ENCODE results near the gene DPY19L1.
A peak's percentile ranks its signal among the peaks of the same experiment; 100 is the strongest.
"Not testable (repeated sequence)": the region's sequence is repeated elsewhere in the genome, so short reads cannot be mapped to it uniquely, and the experiment has no call there.

DPY19L1 gene

DNA sequence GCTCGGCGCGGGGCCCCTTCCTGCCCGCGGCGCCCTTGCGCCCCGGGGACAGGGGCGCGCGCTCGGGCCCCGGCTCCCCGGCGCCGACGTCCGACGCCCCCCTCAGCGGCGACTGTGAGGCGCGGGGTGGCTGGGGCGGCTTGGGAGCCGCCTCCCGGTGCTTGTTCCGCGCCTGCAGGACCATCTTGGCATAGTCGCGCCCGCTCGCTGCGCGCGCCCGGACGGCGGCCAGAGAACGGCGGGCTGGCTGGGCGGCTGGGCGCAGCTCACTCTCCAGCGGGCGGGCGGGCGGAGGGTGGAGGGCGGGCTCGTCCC lies at the start of gene DPY19L1:
Gene DPY19L1 (minus strand): TSS at position 275 of the 315 bp plus-strand sequence. CDS start 91 bp downstream, at position 184.
- no peak for DNase-seq (ENCODE audit: low read depth)

- not testable (repeated sequence) for DNase-seq (ENCODE audit: low read depth)
These were observed 42.2 kb upstream of the DPY19L1 start for GRCh38 chr7:35079517-35079916.

DNA sequence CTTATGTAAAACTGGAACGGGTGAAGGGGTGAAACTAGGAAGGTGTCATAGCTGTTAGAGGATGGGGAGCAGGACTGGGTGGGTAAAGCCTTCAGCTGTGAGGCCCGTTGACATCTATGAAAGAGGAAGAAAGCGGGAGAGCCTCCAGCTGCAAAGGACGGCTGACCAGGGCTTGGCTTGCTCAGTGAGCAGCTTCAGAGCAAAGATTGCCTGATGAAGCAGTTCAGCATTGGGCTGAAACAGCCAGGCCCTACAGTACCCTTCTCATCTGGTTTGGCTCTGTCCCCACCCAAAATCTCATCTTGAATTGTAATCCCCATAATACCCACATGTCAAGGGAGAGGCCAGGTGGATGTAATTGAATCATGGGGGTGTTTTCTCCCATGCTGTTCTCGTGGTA lies 36.7 kb upstream of the DPY19L1 start:
- DNase-seq (ENCODE audit: low read depth), result not testable (repeated sequence)

GRCh38 chr7:35072950-35073827 lies 35.9 kb upstream of the DPY19L1 start:
- DNase-seq (ENCODE audit: low read depth), result peak; percentile 76

DNA sequence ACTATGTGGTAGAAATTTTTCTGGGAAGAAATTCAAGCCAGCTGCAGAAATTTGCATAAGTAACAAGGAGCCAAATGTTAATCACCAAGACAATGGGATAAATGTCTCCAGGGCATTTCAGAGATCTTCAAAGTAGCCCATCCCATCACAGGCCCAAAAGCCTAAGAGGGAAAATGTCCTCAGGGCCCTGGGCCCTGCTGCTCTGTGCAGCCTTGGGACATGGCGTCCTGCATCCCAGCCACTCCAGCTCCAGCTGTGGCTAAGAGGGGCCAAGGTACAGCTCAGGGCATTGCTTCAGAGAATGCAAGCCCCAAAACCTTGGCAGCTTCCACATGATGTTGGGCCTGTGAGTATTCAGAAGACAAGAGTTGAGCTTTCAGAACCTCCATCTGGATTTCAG lies 31.8 kb upstream of the DPY19L1 start:
- not testable (repeated sequence) for DNase-seq (ENCODE audit: low read depth)

DNA sequence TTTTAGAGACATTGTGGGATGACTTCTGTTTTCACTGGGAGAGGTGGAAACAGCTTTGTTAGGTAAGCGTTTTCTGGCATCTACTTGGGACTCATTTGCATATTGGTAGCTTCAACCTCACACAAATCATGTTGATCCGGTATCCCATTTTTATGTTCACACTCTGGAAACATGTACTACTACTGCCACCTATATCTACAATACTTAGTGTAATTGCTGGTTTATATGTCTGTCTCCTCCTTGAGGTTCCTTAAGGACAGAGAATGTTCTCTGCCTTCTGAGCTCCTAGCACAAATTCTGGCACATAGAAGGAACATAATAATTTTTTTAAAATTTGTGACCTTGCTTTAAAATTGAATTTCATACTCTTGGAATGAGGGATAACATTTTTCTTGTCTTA lies 28.1 kb upstream of the DPY19L1 start:
- DNase-seq (ENCODE audit: low read depth), result peak; percentile 4

DNA sequence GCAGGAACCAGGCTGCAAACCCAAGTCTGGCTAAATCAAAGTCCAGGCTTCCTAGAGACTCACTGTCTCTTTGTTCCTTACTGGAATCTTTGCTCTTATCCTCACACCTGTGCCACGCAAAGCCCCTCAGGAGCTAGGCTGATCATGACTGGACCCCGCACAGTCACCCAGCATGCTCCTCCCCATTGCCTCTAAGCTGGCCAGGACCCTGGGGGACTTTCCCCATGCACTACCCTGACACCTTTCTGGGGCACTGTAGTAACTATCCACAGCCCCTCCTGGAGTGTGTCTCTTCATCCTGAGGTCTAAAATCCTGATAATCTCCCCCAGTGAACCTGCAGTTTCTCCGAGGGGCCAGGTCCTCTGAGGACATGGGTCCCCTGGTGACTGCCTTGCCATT lies 21.3 kb upstream of the DPY19L1 start:
- DNase-seq (ENCODE audit: low read depth), result not testable (repeated sequence)

DNA sequence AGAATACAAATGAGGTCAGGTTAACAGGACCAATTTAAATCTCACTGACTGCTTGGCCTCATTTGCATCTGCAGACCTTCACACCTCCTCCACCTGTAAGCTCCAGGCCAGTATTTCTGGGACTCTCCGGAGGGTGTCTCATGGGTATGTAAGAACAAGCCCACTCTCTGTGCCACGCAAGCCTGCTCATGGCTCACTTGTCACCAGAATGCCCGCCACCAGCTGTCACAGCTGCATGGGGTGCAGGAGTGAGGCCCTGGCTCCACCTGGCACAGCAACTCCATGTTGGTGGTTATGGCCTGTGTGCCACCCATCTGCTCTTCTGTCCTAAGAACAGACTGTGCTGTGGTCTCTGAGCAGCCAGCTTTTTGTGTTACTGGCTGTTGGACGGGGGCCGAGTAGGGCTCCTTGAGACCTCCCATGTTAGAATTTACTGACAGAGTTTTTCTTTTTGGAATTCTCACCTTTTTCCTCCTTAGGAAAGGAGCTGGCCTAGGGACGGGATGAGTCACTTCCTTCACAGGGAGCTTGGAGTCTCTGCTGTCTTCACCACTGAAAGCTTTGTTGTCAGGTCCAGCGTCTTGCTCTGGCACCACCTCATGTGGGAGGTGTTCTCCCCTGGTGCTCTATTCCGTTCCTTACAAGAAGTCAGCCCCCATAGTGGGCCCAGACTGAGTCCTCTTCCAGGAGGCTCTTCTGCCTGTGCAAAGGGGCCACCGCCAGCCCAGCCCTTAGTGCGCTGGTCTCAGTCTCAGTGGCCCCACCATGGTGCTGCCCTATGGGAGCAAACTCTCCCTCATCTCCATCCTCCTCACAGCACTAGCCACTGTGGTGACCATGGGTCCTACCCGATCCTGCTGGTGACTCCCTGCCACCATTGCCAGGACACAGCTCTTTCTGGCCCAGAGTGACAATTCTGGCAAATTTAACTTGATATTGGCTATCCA lies 20.5 kb upstream of the DPY19L1 start:
- DNase-seq (ENCODE audit: low read depth), result peak; percentile 53

GRCh38 chr7:35055733-35056132 lies 18.4 kb upstream of the DPY19L1 start:
- DNase-seq (ENCODE audit: low read depth), result peak; percentile 23

GRCh38 chr7:35053488-35054175 lies 16.3 kb upstream of the DPY19L1 start:
- DNase-seq (ENCODE audit: low read depth), result peak; percentile 74

DNA sequence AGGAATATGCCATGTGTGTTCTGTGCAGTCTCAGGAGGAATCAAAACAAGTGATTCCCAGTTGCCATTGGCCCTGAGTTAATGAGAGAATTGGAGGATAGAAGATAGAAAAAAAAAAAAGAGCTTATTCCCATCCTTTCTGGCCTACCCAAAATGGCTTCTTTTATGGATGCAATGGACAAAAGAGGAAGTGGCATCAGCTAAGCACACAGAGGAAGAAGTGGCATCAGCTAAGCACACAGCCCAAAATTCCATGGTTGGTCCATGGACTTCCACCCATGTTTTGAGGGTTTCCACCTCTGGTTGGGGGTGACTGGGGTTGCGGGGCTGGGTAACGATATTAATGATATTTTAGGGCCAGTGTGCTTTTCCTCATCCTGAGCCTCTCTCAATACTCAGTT lies 11.1 kb upstream of the DPY19L1 start:
- not testable (repeated sequence) for DNase-seq (ENCODE audit: low read depth)

GRCh38 chr7:35047912-35048305 lies 10.6 kb upstream of the DPY19L1 start:
- not testable (repeated sequence) for DNase-seq (ENCODE audit: low read depth)

DNA sequence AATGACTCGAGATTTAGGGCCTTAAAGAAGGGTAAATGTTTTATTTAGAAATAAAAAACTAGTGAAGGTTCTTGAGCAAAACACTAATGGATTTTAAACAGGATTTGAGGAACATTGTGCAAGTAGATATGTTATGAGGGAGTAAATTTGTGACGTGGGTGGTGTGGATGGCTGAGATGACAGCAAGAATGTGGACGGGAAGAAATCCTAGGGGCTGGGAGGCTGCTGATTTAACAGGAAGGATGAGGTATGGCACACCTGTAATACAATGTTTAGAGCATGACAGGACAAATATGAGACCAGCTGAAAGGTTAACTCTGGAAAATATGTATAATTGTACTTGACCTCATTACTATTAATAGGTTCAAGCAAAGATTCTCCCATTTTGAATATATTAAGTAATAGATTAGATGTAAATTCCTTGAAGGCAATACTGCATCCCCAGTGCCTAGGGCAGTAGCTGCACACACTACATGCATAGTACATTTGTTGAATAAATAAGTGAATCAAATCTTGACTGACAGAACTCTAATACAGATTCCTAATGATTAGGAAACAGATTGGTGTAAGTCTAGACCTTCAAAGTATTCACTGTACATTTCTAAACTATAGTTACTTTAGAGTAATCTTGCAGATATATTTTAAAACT lies 10.1 kb upstream of the DPY19L1 start:
- not testable (repeated sequence) for DNase-seq (ENCODE audit: low read depth)

- not testable (repeated sequence) for DNase-seq (ENCODE audit: low read depth)
These were observed 6.0 kb upstream of the DPY19L1 start for GRCh38 chr7:35043301-35043700.

- DNase-seq (ENCODE audit: low read depth), result no peak
These were observed 3.6 kb upstream of the DPY19L1 start for GRCh38 chr7:35040906-35041305.

- DNase-seq (ENCODE audit: low read depth), result no peak
These were observed 2.1 kb upstream of the DPY19L1 start for GRCh38 chr7:35039343-35039742.

- DNase-seq (ENCODE audit: low read depth), result no peak
These were observed 1.1 kb upstream of the DPY19L1 start for GRCh38 chr7:35038354-35038753.

DNA sequence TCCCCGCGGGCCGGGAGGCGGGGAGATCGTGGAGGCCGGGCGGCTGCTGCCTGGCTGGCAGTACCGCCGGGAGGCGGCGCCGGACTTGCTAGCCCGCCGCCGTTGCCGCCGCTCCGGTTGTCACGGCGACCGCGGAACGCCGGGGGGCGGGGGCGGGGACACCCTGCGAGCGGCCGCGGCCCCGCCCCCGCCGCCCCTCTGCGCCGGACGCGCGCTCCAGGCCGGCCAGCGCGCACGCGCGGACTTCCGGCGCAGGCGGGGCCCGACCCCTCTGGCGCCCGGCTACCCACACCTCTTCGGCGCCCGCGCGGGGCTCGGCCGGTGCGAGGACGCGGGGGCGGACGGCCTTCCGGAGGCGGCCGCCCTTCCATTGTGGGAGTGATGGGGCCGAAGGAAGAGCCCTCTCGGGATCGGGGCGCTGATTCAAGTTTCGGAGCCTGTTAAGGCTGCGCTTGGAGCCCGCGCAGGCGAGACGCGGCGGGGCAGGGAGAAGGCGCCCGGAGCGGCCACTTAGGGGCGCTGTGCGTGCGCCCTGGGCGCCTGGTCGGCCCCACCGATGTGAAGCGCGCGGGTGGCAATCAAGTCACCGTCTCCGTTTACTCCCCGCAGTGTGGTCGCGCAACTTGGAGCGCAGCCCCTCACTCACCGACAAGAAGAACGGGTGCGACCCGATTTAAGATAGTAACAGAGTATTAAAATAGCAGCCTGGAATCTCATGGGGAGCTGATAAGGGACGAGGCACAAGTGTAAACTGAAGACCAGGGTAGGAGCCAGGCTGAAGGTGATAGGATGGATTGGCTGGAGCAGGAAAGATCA lies 449 bp upstream of the DPY19L1 start:
- DNase-seq (ENCODE audit: low read depth), result peak; percentile 95

- peak; percentile 78 for DNase-seq (ENCODE audit: low read depth)
These were observed 719 bp downstream of the DPY19L1 start for GRCh38 chr7:35036361-35037171.

- peak; percentile 66 for DNase-seq (ENCODE audit: low read depth)
These were observed 1.7 kb downstream of the DPY19L1 start for GRCh38 chr7:35035511-35035961.

All from ELR (cell line).